GM21619 (cell line): ENCODE measurements around the gene IAPP.
"Not testable (repeated sequence)": the region's sequence is repeated elsewhere in the genome, so short reads cannot be mapped to it uniquely, and the experiment has no call there.

ENCODE experiments used
- ATAC-seq: cut with Tn5 transposase; IDR thresholded peaks from one replicate; pipeline ENCODE4 v1.9.1; 2021; ENCODE audit not compliant: unreplicated experiment

IAPP gene

GRCh38 chr12:21372602-21373001, at the start of gene IAPP:
TSS of gene IAPP (plus strand) at chr12:21372902. CDS start at chr12:21373352, 450 bp downstream.
- ATAC-seq, result no peak

- ATAC-seq, result no peak
These were observed 49.0 kb upstream of the IAPP start for GRCh38 chr12:21323736-21324135.

- no peak for ATAC-seq
These were observed 48.2 kb upstream of the IAPP start for GRCh38 chr12:21324551-21324950.

- ATAC-seq, result no peak
These were observed 44.1 kb upstream of the IAPP start for GRCh38 chr12:21328578-21328977.

GRCh38 chr12:21330682-21331253, 41.9 kb upstream of the IAPP start:
- ATAC-seq, result no peak

GRCh38 chr12:21334771-21335325, 37.9 kb upstream of the IAPP start, which contains the start of gene SLCO1A2:
TSS of gene SLCO1A2 (minus strand) at chr12:21334917. CDS start at chr12:21334647, 270 bp downstream.
- ATAC-seq, result no peak

GRCh38 chr12:21336656-21337055, 36.0 kb upstream of the IAPP start:
- ATAC-seq, result no peak

- ATAC-seq, result no peak
These were observed 35.2 kb upstream of the IAPP start for GRCh38 chr12:21337453-21337852.

- no peak for ATAC-seq
These were observed 34.5 kb upstream of the IAPP start for GRCh38 chr12:21337959-21338744.

GRCh38 chr12:21339921-21340320, 32.8 kb upstream of the IAPP start:
- ATAC-seq, result no peak

GRCh38 chr12:21340403-21340802, 32.3 kb upstream of the IAPP start:
- ATAC-seq, result no peak

- ATAC-seq, result no peak
These were observed 30.9 kb upstream of the IAPP start for GRCh38 chr12:21341769-21342168.

- no peak for ATAC-seq
These were observed 29.1 kb upstream of the IAPP start for GRCh38 chr12:21343636-21344035.

GRCh38 chr12:21346542-21347205, 26.0 kb upstream of the IAPP start:
- no peak for ATAC-seq

- no peak for ATAC-seq
These were observed 21.7 kb upstream of the IAPP start for GRCh38 chr12:21350975-21351374.

GRCh38 chr12:21353487-21353886, 19.2 kb upstream of the IAPP start:
- ATAC-seq, result no peak

- ATAC-seq, result no peak
These were observed 18.8 kb upstream of the IAPP start for GRCh38 chr12:21353948-21354347.

- ATAC-seq, result no peak
These were observed 18.1 kb upstream of the IAPP start for GRCh38 chr12:21354641-21355040.

- ATAC-seq, result not testable (repeated sequence)
These were observed 12.1 kb upstream of the IAPP start for GRCh38 chr12:21360632-21361031.

GRCh38 chr12:21369141-21369980, 3.3 kb upstream of the IAPP start:
- ATAC-seq, result peak; percentile 56
